ENCODE measurements around the gene RNF144A.

- no peak for TF ChIP-seq CTCF (conservative IDR thresholded peaks at IDR 0.05; ENCODE audit: low read depth in 2 of 2)
- TF ChIP-seq EZH2phosphoT487 (IDR thresholded peaks at IDR 0.05; ENCODE audit: unreplicated experiment) = no peak
- no peak for TF ChIP-seq CREB1 (CRISPR knock-in tag; IDR thresholded peaks at IDR 0.05; ENCODE audit: low read depth)
Observed at GRCh38 chr2:6956566-6956965, 39.4 kb downstream of the RNF144A start.
